ENCODE measurements around the gene SUGCT.

The SUGCT gene

GRCh38 chr7:40297741-40298311, 163.0 kb downstream of the SUGCT start:
- DNase-seq = no peak
- Histone ChIP-seq H3K4me2 (ENCODE audit: insufficient read depth, low read length) (no peak overlapping the region), H2AFZ (ENCODE audit: low read depth, low read length) (no peak overlapping the region)

GRCh38 chr7:40298421-40298820, 163.6 kb downstream of the SUGCT start:
- H4K20me1 ChIP-seq (ENCODE audit: insufficient read depth, low read length) = no peaks in the 10 kb centered on the region
- H3K27me3 ChIP-seq (ENCODE audit: insufficient read depth, low read length, poor library complexity) = no peaks in the 10 kb centered on the region
- DNase-seq (no peak), ATAC-seq (ENCODE audit: insufficient read depth, low read depth) (no peak)
- H3K36me3 ChIP-seq (ENCODE audit: insufficient read depth, low read length) = no peaks in the 10 kb centered on the region
- no peak overlapping the region; the same call in 1 of the 2 replicates for H3K9ac ChIP-seq (ENCODE audit: low read depth, low read length)
- no peaks in the 10 kb centered on the region for H3K79me2 ChIP-seq (ENCODE audit: insufficient read depth, low read length)
- TF ChIP-seq CTCF (IDR thresholded peaks at IDR 0.05; ENCODE audit: borderline replicate concordance, extremely low read depth, low read length, poor library complexity, severe bottlenecking) (no peak), EZH2 (IDR thresholded peaks at IDR 0.05; ENCODE audit: borderline replicate concordance, low read depth, low read length, severe bottlenecking) (no peak)
- H2AFZ ChIP-seq (ENCODE audit: low read depth, low read length) = no peak overlapping the region
- H3K27ac ChIP-seq (ENCODE audit: low read length) = no peak overlapping the region; the same call in 1 of the 2 replicates
- H3K4me3 ChIP-seq (ENCODE audit: low read depth in 1 of 2, low read length in 2 of 2) = no peak overlapping the region
- no peaks in the 10 kb centered on the region for H3K9me3 ChIP-seq (ENCODE audit: insufficient read depth, low read length, severe bottlenecking)
- H3K4me2 ChIP-seq (ENCODE audit: insufficient read depth, low read length) = peak overlapping the region; percentile 52; the same call in 1 of the 2 replicates
- H3K4me1 ChIP-seq (ENCODE audit: insufficient read depth, low read length) = peaks cover 37% of the 10 kb centered on the region

More at GRCh38 chr7:40297741-40298311, 163.0 kb downstream of the SUGCT start:
- H3K4me3 ChIP-seq (ENCODE audit: low read depth in 1 of 2, low read length in 2 of 2) = no peak overlapping the region
- peaks cover 37% of the 10 kb centered on the region for H3K4me1 ChIP-seq (ENCODE audit: insufficient read depth, low read length)
- H3K9ac ChIP-seq (ENCODE audit: low read depth, low read length) = no peak overlapping the region
- H3K27me3 ChIP-seq (ENCODE audit: insufficient read depth, low read length, poor library complexity) = no peaks in the 10 kb centered on the region
- TF ChIP-seq CTCF (IDR thresholded peaks at IDR 0.05; ENCODE audit: borderline replicate concordance, extremely low read depth, low read length, poor library complexity, severe bottlenecking) = no peak
- no peak overlapping the region; the same call in 1 of the 2 replicates for H3K27ac ChIP-seq (ENCODE audit: low read length)
- no peaks in the 10 kb centered on the region for H4K20me1 ChIP-seq (ENCODE audit: insufficient read depth, low read length)
- no peaks in the 10 kb centered on the region for H3K36me3 ChIP-seq (ENCODE audit: insufficient read depth, low read length)
- ATAC-seq (ENCODE audit: insufficient read depth, low read depth) = no peak
- H3K79me2 ChIP-seq (ENCODE audit: insufficient read depth, low read length) = no peaks in the 10 kb centered on the region
- no peaks in the 10 kb centered on the region for H3K9me3 ChIP-seq (ENCODE audit: insufficient read depth, low read length, severe bottlenecking)

GRCh38 chr7:40299097-40299496, 164.3 kb downstream of the SUGCT start:
- peak overlapping the region; percentile 52 for H3K4me2 ChIP-seq (ENCODE audit: insufficient read depth, low read length)
- H2AFZ ChIP-seq (ENCODE audit: low read depth, low read length) = peak overlapping the region; percentile 14; the same call in 1 of the 2 replicates
- H3K9ac ChIP-seq (ENCODE audit: low read depth, low read length) = no peak overlapping the region; the same call in 1 of the 2 replicates
- DNase-seq (peak; percentile 68), ATAC-seq (ENCODE audit: insufficient read depth, low read depth) (peak; percentile 100)
- peak overlapping the region; percentile 62 for H3K27ac ChIP-seq (ENCODE audit: low read length)
- H3K4me1 ChIP-seq (ENCODE audit: insufficient read depth, low read length) = peaks cover 37% of the 10 kb centered on the region
- TF ChIP-seq EZH2 (IDR thresholded peaks at IDR 0.05; ENCODE audit: borderline replicate concordance, low read depth, low read length, severe bottlenecking) (no peak), CTCF (IDR thresholded peaks at IDR 0.05; ENCODE audit: borderline replicate concordance, extremely low read depth, low read length, poor library complexity, severe bottlenecking) (no peak)
- no peaks in the 10 kb centered on the region for H3K36me3 ChIP-seq (ENCODE audit: insufficient read depth, low read length)
- H3K79me2 ChIP-seq (ENCODE audit: insufficient read depth, low read length) = no peaks in the 10 kb centered on the region
- H4K20me1 ChIP-seq (ENCODE audit: insufficient read depth, low read length) = no peaks in the 10 kb centered on the region
- H3K27me3 ChIP-seq (ENCODE audit: insufficient read depth, low read length, poor library complexity) = no peaks in the 10 kb centered on the region
- H3K4me3 ChIP-seq (ENCODE audit: low read depth in 1 of 2, low read length in 2 of 2) = no peak overlapping the region
- no peaks in the 10 kb centered on the region for H3K9me3 ChIP-seq (ENCODE audit: insufficient read depth, low read length, severe bottlenecking)

All from DND-41 (cell line).